CD14-positive monocyte (primary cell): ENCODE results near the gene RPTOR. TPM values are rescaled to one million over a fixed set of nuclear protein-coding genes. Genes with fewer than 3 reads are reported as not detected.

Experiments
- DNase-seq, 3 donors: peaks; one replicate each; pipeline ENCODE4 v3.0.0-alpha.2; 2011 to 2022
- H2AFZ ChIP-seq: 2 replicates; pipeline ENCODE4 v1.6.0; 2012; ENCODE audit warnings: mild to moderate bottlenecking, low read depth, low read length, inconsistent platforms; ENCODE audit not compliant: insufficient read depth, poor library complexity, severe bottlenecking
- H3K27ac ChIP-seq, 2 donors: 1 replicate in 1 of 2; 2 replicates in 1 of 2; pipeline ENCODE4 v1.5.1; 2012 to 2013; ENCODE audit warnings: low read length in 2 of 2, control low read depth in 1 of 2, inconsistent platforms in 1 of 2, low read depth in 1 of 2, mild to moderate bottlenecking in 1 of 2
- H3K27me3 ChIP-seq, 2 donors: one replicate each; pipeline versions ENCODE4 v1.6.0 to v1.6.1; 2011 to 2013; ENCODE audit warnings: low read length in 2 of 2; ENCODE audit not compliant: control insufficient read depth in 2 of 2, insufficient read depth in 2 of 2
- H3K36me3 ChIP-seq, 2 donors: replicated peaks in 1 of 2; 1 replicate in 1 of 2; 2 replicates in 1 of 2; pipeline versions ENCODE4 v1.5.1 to v1.6.1; 2012 to 2013; ENCODE audit warnings: low read length in 2 of 2, control low read depth in 1 of 2, inconsistent platforms in 1 of 2, mild to moderate bottlenecking in 1 of 2; ENCODE audit not compliant: insufficient read depth in 2 of 2, control insufficient read depth in 1 of 2
- H3K4me1 ChIP-seq, 2 donors: 1 replicate in 1 of 2; 2 replicates in 1 of 2; pipeline versions ENCODE4 v1.5.1 to v1.6.1; 2012 to 2013; ENCODE audit warnings: low read length in 2 of 2, control low read depth in 1 of 2, inconsistent platforms in 1 of 2, mild to moderate bottlenecking in 1 of 2, moderate library complexity in 1 of 2; ENCODE audit not compliant: insufficient read depth in 2 of 2, control insufficient read depth in 1 of 2
- H3K4me2 ChIP-seq: replicated peaks from 2 replicates; pipeline ENCODE3; 2012; ENCODE audit warnings: low read length, moderate library complexity, mild to moderate bottlenecking; ENCODE audit not compliant: poor library complexity, severe bottlenecking; ENCODE audit errors: extremely low read depth
- H3K4me3 ChIP-seq, 3 experiments: fragments of 200-600 bp in 1 of 3; sonication (generic) in 1 of 3; replicated peaks in 1 of 3; 1 replicate in 2 of 3; 2 replicates in 1 of 3; pipeline ENCODE4 v1.5.1; 2011 to 2013; ENCODE audit warnings: low read length in 3 of 3, mild to moderate bottlenecking in 3 of 3, control low read depth in 2 of 3, low read depth in 2 of 3, inconsistent platforms in 1 of 3, moderate library complexity in 1 of 3
- H3K79me2 ChIP-seq: 2 replicates; pipeline ENCODE4 v1.6.0; 2012; ENCODE audit warnings: mild to moderate bottlenecking, control low read depth, inconsistent platforms, low read length, moderate library complexity; ENCODE audit not compliant: insufficient read depth
- H3K9ac ChIP-seq: 2 replicates; pipeline ENCODE4 v1.6.0; 2017; ENCODE audit warnings: low read length, mild to moderate bottlenecking; ENCODE audit not compliant: insufficient read depth, poor library complexity, severe bottlenecking
- H3K9me3 ChIP-seq, 2 donors: replicated peaks in 1 of 2; 1 replicate in 1 of 2; 2 replicates in 1 of 2; pipeline versions ENCODE4 v1.5.1 to v1.6.1; 2012 to 2013; ENCODE audit warnings: low read length in 2 of 2, control low read depth in 1 of 2; ENCODE audit not compliant: control insufficient read depth in 1 of 2, insufficient read depth in 1 of 2
- H4K20me1 ChIP-seq: 2 replicates; pipeline ENCODE4 v1.6.0; 2012; ENCODE audit warnings: mild to moderate bottlenecking, low read length, control low read depth, moderate library complexity; ENCODE audit not compliant: insufficient read depth
- H3K27ac Mint-ChIP-seq, 7 donors: one replicate each; pipeline ENCODE4 v1.8.0; 2020; ENCODE audit warnings: mild to moderate bottlenecking in 7 of 7, mixed read lengths in 7 of 7, moderate library complexity in 6 of 7, inconsistent platforms in 2 of 7
- H3K27me3 Mint-ChIP-seq, 3 donors: one replicate each; pipeline ENCODE4 v1.8.0; 2021 to 2022; ENCODE audit warnings: low read depth in 3 of 3, mild to moderate bottlenecking in 3 of 3, mixed read lengths in 3 of 3, moderate library complexity in 3 of 3, inconsistent platforms in 1 of 3
- H3K36me3 Mint-ChIP-seq, 2 donors: one replicate each; pipeline ENCODE4 v1.8.0; 2020; ENCODE audit warnings: mixed read lengths in 2 of 2, inconsistent platforms in 1 of 2, mild to moderate bottlenecking in 1 of 2
- H3K4me1 Mint-ChIP-seq: one replicate; pipeline ENCODE4 v1.8.0; 2020; ENCODE audit warnings: mild to moderate bottlenecking, mixed read lengths
- H3K4me3 Mint-ChIP-seq, 2 donors: one replicate each; pipeline ENCODE4 v1.8.0; 2020; ENCODE audit warnings: mild to moderate bottlenecking in 2 of 2, mixed read lengths in 2 of 2, moderate library complexity in 1 of 2
- H3K9me3 Mint-ChIP-seq, 7 donors: one replicate each; pipeline ENCODE4 v1.8.0; 2020 to 2022; ENCODE audit warnings: mixed read lengths in 7 of 7, mild to moderate bottlenecking in 6 of 7, moderate library complexity in 6 of 7, inconsistent platforms in 2 of 7
- CTCF ChIP-seq: fragments of 200-600 bp; IDR thresholded peaks from one replicate; pipeline ENCODE4 v1.8.0; 2022; ENCODE audit warnings: antibody characterized with exemption, mild to moderate bottlenecking
- WGBS: methylation state at CpG from one replicate; pipeline ENCODE4 v1.1.5; 2013; ENCODE audit warnings: missing lambda C conversion rate; ENCODE audit not compliant: insufficient coverage; 5-methylcytosine and 5-hydroxymethylcytosine counted together
- intact Hi-C, 2 donors: fragments of 100-400 bp; cut with micrococcal nuclease; formaldehyde crosslinking; loops; one replicate each; pipeline versions ENCODE4 v1.15.0 to v1.15.1; 2023
- polyA plus RNA-seq, 3 donors: library from polyadenylated mRNA; depleted of rRNA in 1 of 3; unstranded in 2 of 3; stranded (reverse) in 1 of 3; fragments of 300-500 nt in 2 of 3; fragments of >200 nt in 1 of 3; fragmentation: Illumina TruSeq in 2 of 3; gene quantifications; 1 replicate in 2 of 3; 2 replicates in 1 of 3; pipeline ENCODE4 v1.2.3, GENCODE V29; 2012 to 2021

RPTOR gene
- polyA plus RNA-seq, 3 donors = 1.1 to 8.7 (median 2.6) TPM

- Histone ChIP-seq H3K27ac (no peak overlapping the region), H3K9ac (no peak overlapping the region), H2AFZ (no peak overlapping the region), H3K4me3 (no peak overlapping the region), H3K27me3 (no peaks in the 10 kb centered on the region), H3K36me3 (peaks cover 12 to 24% of the 10 kb centered on the region in 2 donors), H4K20me1 (no peaks in the 10 kb centered on the region), H3K4me1 (no peaks in the 10 kb centered on the region), H3K79me2 (no peaks in the 10 kb centered on the region), H3K4me2 (no peak overlapping the region), H3K9me3 (no peaks in the 10 kb centered on the region)
- intact Hi-C loops = no loop called here
- Mint-ChIP-seq H3K27ac (no peak overlapping the region), H3K36me3 (peaks cover 20 to 25% of the 10 kb centered on the region in 2 donors), H3K9me3 (no peaks in the 10 kb centered on the region), H3K27me3 (no peaks in the 10 kb centered on the region), H3K4me3 (no peak overlapping the region), H3K4me1 (no peaks in the 10 kb centered on the region)
- no peak for TF ChIP-seq CTCF
- DNase-seq = no peak
- 100% methylated on average over 4 of the region's 5 CpGs for WGBS
Measured at GRCh38 chr17:80955078-80955477, 410.4 kb downstream of the RPTOR start.

GRCh38 chr17:80955671-80956280 is 411.1 kb downstream of the RPTOR start:
- peaks cover 17 to 26% of the 10 kb centered on the region in 2 donors for H3K36me3 Mint-ChIP-seq
- Histone ChIP-seq H3K79me2 (no peaks in the 10 kb centered on the region), H3K4me3 (no peak overlapping the region), H2AFZ (no peak overlapping the region), H3K4me1 (no peaks in the 10 kb centered on the region), H3K4me2 (no peak overlapping the region), H3K27me3 (no peaks in the 10 kb centered on the region), H3K27ac (no peak overlapping the region), H4K20me1 (no peaks in the 10 kb centered on the region), H3K9ac (no peak overlapping the region), H3K36me3 (peaks cover 12 to 17% of the 10 kb centered on the region in 2 donors), H3K9me3 (no peaks in the 10 kb centered on the region)
- H3K4me3 Mint-ChIP-seq = no peak overlapping the region
- no peaks in the 10 kb centered on the region for H3K4me1 Mint-ChIP-seq
- no peaks in the 10 kb centered on the region for H3K27me3 Mint-ChIP-seq
- TF ChIP-seq CTCF = no peak
- H3K9me3 Mint-ChIP-seq = no peaks in the 10 kb centered on the region
- 91% methylated on average over 10 of the region's 16 CpGs for WGBS
- intact Hi-C loops = no loop called here
- no peak for DNase-seq
- no peak overlapping the region for H3K27ac Mint-ChIP-seq
